Stomach (tissue), 4 donors: Measurements from ENCODE around the gene HIPK3.

Experiments used
- CTCF ChIP-seq, 7 experiments: fragments of 450-650 bp in 4 of 7; fragments of 200-600 bp in 3 of 7; sonication (generic) in 3 of 7; IDR thresholded peaks; one replicate each; pipeline ENCODE4 v1.5.1; 2016 to 2019; ENCODE audit warnings: antibody characterized with exemption in 7 of 7, control low read depth in 2 of 7, mild to moderate bottlenecking in 1 of 7
- EP300 ChIP-seq: sonication (generic); formaldehyde crosslinking; IDR thresholded peaks from one replicate; pipeline ENCODE4 v1.6.1; 2017; ENCODE audit warnings: antibody characterized with exemption
- POLR2A ChIP-seq, 4 donors: fragments of 450-650 bp; IDR thresholded peaks; one replicate each; pipeline ENCODE4 v1.6.1; 2016; ENCODE audit warnings: antibody characterized with exemption in 4 of 4, control low read depth in 2 of 4, mild to moderate bottlenecking in 1 of 4, moderate library complexity in 1 of 4
- POLR2AphosphoS5 ChIP-seq, 3 donors: sonication (generic); formaldehyde crosslinking; IDR thresholded peaks; one replicate each; pipeline ENCODE4 v1.6.1; 2016; ENCODE audit warnings: antibody characterized with exemption in 3 of 3

- TF ChIP-seq POLR2A (IDR thresholded peaks at IDR 0.05): no peak
- TF ChIP-seq CTCF (IDR thresholded peaks at IDR 0.05): no peak
- TF ChIP-seq POLR2AphosphoS5 (IDR thresholded peaks at IDR 0.05): no peak
- TF ChIP-seq EP300: no peak
These were observed 119.4 kb downstream of the HIPK3 start for GRCh38 chr11:33376331-33377310.
